Spleen (tissue), 7 donors: ENCODE data around the gene WNT2.

Experiments
- CTCF ChIP-seq, 11 experiments: fragments of 200-600 bp in 7 of 11; fragments of 450-650 bp in 4 of 11; sonication (generic) in 4 of 11; IDR thresholded peaks in 8 of 11; conservative IDR thresholded peaks in 3 of 11; 1 replicate in 7 of 11; 2 replicates in 4 of 11; pipeline versions ENCODE4 v1.4.0 to v1.8.0; 2016 to 2021; ENCODE audit warnings: antibody characterized with exemption in 11 of 11, inconsistent platforms in 4 of 11, mild to moderate bottlenecking in 1 of 11
- POLR2A ChIP-seq, 3 donors: fragments of 450-650 bp; IDR thresholded peaks; one replicate each; pipeline ENCODE4 v1.5.1; 2017; ENCODE audit warnings: antibody characterized with exemption in 3 of 3, mild to moderate bottlenecking in 1 of 3
- POLR2AphosphoS5 ChIP-seq, 3 donors: sonication (generic); formaldehyde crosslinking; IDR thresholded peaks; one replicate each; pipeline ENCODE4 v1.5.1; 2017; ENCODE audit warnings: antibody characterized with exemption in 3 of 3
- donor health status: DM: no; HTN: no; CAD: no; lungs with moderate emphysema.
- donor health status: DM: no; HTN: no; CAD: no.
- donor health status: DM: no; HTN: no; CAD: no.

- TF ChIP-seq POLR2AphosphoS5 (IDR thresholded peaks at IDR 0.05) = no peak
- TF ChIP-seq CTCF (IDR thresholded peaks at IDR 0.05 in 8 of 11, conservative IDR thresholded peaks at IDR 0.05 in 3 of 11) = no peak
- TF ChIP-seq POLR2A (IDR thresholded peaks at IDR 0.05) = no peak
These were observed 45.3 kb downstream of the WNT2 start for GRCh38 chr7:117277576-117277975.
